Forelimb muscle (tissue), 1 donor: ENCODE measurements around the gene NFKBIL1. TPM values are rescaled to one million over a fixed set of nuclear protein-coding genes. Genes with fewer than 3 reads are reported as not detected.

Source experiments
- DNase-seq: peaks from one replicate; pipeline ENCODE4 v3.0.0-alpha.2; 2013; ENCODE audit warnings: low read depth
- polyA plus RNA-seq: library from polyadenylated mRNA; unstranded; fragments of 120-200 nt; gene quantifications from one replicate; pipeline ENCODE4 v1.2.1, GENCODE V29; 2013; ENCODE audit not compliant: insufficient read length

NFKBIL1 gene
- polyA plus RNA-seq, 1 donor: 16.8 TPM

DNA sequence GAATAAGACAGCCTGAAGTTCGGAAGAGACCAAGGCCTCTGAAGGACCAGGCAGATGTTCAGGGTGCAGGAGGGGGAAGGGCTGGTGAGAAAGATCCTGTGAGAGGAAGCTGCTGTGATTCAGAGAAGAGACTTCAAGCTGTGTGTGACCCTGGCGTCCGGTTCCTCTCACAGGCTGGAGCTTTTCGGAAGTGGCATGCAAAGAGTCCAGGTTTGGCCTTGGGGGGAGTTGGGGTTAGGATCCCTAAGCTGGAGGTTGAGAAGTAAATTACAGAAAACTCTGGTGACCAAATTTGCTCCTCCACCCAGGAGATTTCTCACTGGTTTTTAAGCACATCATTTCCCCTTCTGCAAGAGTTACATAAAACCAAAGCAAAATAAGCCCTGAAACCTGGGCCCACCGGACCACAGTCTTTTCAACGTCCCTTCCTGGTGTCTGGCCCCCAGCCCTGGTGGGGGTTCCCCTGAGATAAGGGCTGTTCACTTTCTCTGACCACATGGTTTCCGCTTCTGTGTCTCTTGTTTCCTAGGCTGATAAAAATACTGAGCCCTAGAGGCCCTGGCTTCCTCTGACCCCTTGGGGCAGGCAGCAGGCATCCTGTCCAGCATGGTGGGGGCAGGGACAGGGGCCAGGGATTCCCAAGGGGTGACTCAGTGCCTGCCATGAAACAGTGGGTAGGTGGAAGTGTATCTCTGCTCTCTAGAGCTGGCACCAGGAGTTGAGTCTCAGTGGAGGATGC, 12.7 kb downstream of the NFKBIL1 start:
- no peak for DNase-seq

DNA sequence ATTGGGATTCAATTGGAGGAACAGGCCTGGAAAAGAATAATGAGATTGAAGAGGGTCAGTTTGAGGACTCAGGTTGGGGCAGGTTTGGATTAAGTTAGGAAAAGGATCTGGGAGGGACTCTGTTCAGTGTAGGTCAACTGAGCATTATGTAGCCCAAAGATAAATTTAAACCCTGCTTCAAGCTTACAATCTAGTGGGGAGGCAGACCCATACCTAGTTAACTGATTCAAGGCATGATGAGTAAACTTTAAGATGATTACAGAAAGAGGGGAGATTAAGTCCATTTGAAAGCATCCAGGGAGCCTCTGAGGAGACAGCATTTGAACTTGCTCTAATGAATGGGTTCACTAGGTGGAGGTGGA, 13.3 kb downstream of the NFKBIL1 start:
- no peak for DNase-seq

DNA sequence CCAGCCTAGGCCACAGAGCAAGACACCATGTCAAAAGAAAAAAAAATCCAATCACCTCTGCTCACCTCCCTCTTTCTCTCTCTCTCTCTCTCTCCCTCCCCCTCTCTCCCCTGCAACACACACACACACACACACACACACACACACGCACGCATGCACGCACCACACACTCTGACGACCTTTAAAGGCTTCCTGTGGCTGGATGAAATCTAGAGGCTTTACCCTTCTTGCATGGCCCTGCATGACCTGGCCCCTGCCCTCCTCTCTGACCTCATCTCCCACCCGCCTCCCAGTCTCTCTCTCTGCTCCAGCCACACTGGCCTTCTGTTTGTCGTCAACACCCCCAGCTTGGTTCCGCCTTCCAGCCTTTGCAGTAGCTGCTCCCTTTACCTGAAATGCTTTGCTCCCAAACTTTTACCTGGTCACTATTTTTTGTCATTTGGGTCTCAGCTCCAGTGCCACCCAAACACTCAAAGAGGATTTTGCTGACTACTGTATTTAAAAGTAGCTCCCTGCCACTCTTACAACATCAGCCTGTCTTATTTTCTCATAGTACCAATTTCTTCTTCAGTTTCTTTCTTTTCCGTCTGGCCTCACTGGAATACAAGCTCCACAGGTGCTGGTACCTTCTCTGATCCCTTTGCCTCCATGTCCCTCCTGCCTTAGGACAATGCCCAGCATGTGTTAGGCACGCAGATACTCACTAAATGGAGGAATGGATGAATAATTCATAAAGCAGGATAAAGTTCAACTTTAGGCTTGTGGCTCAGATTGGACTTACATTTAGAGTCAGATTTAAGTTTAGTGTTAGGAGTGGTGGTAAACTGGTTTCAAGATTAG, 20.3 kb downstream of the NFKBIL1 start:
- DNase-seq: no peak

DNA sequence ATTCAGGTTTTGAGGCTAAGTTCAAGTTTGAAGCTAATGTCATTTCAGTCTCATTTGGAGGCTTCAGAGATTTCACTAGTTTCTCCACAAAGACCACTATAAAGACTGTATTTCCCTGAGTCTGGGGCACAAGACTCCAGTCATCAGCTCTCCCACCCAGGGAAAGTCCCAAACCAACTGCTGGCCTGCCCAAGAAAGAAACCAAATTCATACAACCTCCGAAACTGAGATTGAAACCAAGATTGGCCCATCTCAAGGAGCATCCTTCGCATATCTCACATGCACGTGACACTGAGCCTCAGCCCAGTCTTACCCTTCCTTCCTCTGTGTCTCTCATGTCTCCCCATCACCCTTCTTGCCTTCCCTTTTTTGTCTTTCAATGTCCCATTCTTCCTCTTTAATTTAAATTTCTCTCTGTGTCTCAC, 21.1 kb downstream of the NFKBIL1 start:
- no peak for DNase-seq

DNA sequence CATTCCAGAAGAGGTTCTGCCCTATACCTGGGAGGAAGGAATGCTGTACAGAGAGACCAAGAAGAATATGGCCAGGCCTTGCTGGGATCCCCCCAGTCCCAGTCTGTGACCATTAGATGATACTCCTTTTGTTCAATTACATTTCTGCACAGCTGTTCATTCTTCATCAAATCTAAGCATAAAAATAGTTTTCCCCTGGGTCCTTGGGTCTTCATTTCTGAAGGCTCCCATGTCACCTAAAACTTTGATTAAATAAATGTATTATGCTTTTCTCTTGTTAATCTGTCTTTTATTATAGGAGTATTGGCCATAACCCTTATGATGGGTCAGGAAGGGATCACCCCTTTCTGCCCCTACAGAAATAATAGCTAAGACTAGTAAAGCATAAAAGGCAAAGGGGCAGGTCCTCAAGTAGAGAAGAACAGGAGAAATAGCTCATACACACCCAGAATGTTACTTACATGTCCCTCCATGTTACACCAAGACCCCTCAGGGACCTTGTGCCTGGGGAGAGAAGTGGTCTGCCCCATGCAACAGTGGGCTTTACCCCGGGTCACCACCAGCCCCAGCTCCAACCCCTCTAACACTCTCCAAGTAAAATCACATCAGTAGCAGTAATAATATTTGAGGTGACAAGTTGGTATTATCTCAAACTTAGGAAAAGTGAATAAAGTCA, 22.6 kb downstream of the NFKBIL1 start:
- DNase-seq: no peak

DNA sequence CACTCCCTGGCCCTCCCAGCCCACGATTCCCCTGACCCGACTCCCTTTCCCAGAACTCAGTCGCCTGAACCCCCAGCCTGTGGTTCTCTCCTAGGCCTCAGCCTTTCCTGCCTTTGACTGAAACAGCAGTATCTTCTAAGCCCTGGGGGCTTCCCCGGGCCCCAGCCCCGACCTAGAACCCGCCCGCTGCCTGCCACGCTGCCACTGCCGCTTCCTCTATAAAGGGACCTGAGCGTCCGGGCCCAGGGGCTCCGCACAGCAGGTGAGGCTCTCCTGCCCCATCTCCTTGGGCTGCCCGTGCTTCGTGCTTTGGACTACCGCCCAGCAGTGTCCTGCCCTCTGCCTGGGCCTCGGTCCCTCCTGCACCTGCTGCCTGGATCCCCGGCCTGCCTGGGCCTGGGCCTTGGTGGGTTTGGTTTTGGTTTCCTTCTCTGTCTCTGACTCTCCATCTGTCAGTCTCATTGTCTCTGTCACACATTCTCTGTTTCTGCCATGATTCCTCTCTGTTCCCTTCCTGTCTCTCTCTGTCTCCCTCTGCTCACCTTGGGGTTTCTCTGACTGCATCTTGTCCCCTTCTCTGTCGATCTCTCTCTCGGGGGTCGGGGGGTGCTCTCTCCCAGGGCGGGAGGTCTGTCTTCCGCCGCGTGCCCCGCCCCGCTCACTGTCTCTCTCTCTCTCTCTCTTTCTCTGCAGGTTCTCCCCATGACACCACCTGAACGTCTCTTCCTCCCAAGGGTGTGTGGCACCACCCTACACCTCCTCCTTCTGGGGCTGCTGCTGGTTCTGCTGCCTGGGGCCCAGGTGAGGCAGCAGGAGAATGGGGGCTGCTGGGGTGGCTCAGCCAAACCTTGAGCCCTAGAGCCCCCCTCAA, 24.9 kb downstream of the NFKBIL1 start, which contains the start of gene LTA:
TSS of gene LTA (plus strand) at position 249 of the 871 bp plus-strand sequence. CDS start at position 703, 454 bp downstream.
- no peak for DNase-seq

DNA sequence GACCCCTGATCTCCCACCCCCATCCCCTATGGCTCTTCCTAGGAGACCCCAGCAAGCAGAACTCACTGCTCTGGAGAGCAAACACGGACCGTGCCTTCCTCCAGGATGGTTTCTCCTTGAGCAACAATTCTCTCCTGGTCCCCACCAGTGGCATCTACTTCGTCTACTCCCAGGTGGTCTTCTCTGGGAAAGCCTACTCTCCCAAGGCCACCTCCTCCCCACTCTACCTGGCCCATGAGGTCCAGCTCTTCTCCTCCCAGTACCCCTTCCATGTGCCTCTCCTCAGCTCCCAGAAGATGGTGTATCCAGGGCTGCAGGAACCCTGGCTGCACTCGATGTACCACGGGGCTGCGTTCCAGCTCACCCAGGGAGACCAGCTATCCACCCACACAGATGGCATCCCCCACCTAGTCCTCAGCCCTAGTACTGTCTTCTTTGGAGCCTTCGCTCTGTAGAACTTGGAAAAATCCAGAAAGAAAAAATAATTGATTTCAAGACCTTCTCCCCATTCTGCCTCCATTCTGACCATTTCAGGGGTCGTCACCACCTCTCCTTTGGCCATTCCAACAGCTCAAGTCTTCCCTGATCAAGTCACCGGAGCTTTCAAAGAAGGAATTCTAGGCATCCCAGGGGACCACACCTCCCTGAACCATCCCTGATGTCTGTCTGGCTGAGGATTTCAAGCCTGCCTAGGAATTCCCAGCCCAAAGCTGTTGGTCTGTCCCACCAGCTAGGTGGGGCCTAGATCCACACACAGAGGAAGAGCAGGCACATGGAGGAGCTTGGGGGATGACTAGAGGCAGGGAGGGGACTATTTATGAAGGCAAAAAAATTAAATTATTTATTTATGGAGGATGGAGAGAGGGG, 26.1 kb downstream of the NFKBIL1 start:
- no peak for DNase-seq

DNA sequence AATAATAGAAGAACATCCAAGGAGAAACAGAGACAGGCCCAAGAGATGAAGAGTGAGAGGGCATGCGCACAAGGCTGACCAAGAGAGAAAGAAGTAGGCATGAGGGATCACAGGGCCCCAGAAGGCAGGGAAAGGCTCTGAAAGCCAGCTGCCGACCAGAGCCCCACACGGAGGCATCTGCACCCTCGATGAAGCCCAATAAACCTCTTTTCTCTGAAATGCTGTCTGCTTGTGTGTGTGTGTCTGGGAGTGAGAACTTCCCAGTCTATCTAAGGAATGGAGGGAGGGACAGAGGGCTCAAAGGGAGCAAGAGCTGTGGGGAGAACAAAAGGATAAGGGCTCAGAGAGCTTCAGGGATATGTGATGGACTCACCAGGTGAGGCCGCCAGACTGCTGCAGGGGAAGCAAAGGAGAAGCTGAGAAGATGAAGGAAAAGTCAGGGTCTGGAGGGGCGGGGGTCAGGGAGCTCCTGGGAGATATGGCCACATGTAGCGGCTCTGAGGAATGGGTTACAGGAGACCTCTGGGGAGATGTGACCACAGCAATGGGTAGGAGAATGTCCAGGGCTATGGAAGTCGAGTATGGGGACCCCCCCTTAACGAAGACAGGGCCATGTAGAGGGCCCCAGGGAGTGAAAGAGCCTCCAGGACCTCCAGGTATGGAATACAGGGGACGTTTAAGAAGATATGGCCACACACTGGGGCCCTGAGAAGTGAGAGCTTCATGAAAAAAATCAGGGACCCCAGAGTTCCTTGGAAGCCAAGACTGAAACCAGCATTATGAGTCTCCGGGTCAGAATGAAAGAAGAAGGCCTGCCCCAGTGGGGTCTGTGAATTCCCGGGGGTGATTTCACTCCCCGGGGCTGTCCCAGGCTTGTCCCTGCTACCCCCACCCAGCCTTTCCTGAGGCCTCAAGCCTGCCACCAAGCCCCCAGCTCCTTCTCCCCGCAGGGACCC, 27.0 kb downstream of the NFKBIL1 start:
- DNase-seq: no peak

DNA sequence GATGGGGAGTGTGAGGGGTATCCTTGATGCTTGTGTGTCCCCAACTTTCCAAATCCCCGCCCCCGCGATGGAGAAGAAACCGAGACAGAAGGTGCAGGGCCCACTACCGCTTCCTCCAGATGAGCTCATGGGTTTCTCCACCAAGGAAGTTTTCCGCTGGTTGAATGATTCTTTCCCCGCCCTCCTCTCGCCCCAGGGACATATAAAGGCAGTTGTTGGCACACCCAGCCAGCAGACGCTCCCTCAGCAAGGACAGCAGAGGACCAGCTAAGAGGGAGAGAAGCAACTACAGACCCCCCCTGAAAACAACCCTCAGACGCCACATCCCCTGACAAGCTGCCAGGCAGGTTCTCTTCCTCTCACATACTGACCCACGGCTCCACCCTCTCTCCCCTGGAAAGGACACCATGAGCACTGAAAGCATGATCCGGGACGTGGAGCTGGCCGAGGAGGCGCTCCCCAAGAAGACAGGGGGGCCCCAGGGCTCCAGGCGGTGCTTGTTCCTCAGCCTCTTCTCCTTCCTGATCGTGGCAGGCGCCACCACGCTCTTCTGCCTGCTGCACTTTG, 28.0 kb downstream of the NFKBIL1 start, which contains the start of gene TNF:
TSS of gene TNF (plus strand) at position 231 of the 567 bp plus-strand sequence. CDS start at position 408, 177 bp downstream.
- DNase-seq: no peak

DNA sequence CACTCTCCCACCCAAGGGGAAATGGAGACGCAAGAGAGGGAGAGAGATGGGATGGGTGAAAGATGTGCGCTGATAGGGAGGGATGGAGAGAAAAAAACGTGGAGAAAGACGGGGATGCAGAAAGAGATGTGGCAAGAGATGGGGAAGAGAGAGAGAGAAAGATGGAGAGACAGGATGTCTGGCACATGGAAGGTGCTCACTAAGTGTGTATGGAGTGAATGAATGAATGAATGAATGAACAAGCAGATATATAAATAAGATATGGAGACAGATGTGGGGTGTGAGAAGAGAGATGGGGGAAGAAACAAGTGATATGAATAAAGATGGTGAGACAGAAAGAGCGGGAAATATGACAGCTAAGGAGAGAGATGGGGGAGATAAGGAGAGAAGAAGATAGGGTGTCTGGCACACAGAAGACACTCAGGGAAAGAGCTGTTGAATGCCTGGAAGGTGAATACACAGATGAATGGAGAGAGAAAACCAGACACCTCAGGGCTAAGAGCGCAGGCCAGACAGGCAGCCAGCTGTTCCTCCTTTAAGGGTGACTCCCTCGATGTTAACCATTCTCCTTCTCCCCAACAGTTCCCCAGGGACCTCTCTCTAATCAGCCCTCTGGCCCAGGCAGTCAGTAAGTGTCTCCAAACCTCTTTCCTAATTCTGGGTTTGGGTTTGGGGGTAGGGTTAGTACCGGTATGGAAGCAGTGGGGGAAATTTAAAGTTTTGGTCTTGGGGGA, 28.7 kb downstream of the NFKBIL1 start:
- DNase-seq: no peak

DNA sequence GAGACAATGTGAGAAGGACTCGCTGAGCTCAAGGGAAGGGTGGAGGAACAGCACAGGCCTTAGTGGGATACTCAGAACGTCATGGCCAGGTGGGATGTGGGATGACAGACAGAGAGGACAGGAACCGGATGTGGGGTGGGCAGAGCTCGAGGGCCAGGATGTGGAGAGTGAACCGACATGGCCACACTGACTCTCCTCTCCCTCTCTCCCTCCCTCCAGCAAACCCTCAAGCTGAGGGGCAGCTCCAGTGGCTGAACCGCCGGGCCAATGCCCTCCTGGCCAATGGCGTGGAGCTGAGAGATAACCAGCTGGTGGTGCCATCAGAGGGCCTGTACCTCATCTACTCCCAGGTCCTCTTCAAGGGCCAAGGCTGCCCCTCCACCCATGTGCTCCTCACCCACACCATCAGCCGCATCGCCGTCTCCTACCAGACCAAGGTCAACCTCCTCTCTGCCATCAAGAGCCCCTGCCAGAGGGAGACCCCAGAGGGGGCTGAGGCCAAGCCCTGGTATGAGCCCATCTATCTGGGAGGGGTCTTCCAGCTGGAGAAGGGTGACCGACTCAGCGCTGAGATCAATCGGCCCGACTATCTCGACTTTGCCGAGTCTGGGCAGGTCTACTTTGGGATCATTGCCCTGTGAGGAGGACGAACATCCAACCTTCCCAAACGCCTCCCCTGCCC, 29.6 kb downstream of the NFKBIL1 start:
- DNase-seq: no peak

DNA sequence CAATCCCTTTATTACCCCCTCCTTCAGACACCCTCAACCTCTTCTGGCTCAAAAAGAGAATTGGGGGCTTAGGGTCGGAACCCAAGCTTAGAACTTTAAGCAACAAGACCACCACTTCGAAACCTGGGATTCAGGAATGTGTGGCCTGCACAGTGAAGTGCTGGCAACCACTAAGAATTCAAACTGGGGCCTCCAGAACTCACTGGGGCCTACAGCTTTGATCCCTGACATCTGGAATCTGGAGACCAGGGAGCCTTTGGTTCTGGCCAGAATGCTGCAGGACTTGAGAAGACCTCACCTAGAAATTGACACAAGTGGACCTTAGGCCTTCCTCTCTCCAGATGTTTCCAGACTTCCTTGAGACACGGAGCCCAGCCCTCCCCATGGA, 30.2 kb downstream of the NFKBIL1 start:
- DNase-seq: no peak

DNA sequence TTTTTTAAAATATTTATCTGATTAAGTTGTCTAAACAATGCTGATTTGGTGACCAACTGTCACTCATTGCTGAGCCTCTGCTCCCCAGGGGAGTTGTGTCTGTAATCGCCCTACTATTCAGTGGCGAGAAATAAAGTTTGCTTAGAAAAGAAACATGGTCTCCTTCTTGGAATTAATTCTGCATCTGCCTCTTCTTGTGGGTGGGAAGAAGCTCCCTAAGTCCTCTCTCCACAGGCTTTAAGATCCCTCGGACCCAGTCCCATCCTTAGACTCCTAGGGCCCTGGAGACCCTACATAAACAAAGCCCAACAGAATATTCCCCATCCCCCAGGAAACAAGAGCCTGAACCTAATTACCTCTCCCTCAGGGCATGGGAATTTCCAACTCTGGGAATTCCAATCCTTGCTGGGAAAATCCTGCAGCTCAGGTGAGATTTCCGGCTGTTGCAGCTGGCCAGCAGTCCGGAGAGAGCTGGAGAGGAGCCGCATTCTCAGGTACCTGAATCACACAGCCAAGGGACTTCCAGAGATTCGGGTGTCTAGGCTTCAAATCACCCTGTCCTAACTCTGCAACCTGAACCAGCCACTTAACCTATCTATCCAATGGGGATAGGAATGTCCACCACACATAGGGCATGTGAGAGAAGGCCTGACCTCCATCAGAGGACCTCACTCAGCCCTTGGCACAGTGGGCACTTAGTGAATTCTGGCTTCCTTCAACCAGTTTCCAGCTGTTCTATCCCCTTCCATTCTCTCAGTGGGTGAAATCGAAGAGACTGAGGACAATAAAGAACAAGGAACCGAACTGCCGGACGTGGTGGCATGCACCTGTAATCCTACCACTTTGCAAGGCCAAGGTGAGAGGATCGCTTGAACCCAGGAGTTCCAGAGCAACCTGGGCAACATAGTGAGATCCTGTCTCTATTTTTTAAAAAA, 31.0 kb downstream of the NFKBIL1 start:
- DNase-seq: no peak

DNA sequence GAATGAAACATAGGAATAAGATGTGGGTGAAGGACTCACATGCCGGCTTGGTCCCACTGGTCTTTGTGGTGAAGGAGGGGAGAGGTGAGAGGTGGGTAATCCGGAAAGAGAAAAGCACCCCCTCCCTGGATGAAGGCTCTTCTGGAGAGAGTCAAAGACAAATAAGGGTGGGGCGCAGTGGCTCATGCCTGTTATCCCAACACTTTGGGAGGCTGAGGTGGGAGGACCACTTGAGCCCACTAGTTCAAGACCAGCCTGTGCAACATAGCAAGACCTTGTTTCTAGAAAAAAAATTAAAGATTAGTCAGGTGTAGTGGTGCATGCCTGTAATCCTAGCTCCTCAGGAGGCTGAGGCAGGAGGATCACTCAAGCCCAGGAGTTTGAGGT, 31.7 kb downstream of the NFKBIL1 start:
- no peak for DNase-seq

DNA sequence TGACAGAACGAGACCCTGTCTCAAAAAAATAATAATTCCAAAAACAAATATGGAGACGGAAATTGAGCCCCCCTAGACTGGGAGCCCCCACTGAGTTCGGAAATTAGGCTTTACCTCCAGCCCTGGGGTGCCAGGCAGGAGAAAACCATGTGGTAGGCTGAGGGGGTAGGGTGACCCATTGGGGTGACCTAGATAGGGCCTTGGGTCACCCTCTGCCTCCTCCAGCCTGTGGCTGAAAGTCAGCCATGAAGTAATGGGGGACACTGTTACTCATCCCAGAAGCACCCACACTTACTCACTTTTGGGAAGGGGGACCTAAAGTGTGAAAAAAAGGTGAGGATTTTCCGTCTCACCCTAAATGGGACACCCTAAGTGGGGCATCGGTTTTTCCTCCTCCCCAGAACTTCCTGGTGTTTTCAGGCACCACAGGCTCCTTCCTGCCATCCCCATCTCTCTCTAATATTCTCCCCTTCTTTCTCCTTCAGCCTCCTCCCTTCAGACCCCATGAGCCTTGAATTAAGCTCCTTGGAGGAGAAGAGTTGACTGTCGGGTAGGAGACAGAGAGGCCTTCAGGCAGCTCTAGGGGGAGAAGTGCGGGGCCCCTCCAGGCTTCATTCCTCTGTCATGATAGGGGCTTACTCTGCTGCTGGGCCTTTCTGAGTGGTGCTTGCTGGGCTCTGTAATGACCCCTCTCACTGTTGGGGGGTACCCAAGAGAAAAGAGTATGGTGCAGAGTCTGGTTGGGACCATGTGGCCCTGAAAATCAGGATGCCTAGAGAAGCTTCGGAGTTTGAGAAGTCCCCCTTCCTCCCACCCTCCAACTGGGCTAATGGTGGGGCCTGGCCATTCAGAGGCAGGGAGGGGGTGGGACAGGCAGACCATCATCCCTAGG, 32.4 kb downstream of the NFKBIL1 start:
- DNase-seq: no peak

DNA sequence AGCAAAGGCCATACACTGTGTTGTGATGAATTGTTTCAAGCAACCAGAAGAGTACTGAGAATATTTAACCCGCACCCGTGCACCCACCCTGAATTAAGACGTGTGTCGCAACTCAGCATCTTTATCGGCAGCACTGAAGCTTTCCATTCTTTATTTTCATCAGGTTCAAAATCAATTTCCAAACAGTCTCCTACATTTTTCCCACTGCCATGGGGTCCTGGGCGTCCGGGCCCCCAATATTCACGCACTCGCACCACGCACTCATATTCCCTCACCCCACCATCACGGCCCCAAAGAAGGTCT, 33.0 kb downstream of the NFKBIL1 start:
- DNase-seq: no peak
